Measurements from ENCODE around the gene FCN3. TPM values are rescaled to one million over a fixed set of nuclear protein-coding genes. Genes with fewer than 3 reads are reported as not detected.

The FCN3 gene
- total and polyA plus RNA-seq, 2 donors (not counting 3 experiments of a cell fraction or from before 2014, with no cell fraction given) = 0.15 TPM; not detected in 1

DNA sequence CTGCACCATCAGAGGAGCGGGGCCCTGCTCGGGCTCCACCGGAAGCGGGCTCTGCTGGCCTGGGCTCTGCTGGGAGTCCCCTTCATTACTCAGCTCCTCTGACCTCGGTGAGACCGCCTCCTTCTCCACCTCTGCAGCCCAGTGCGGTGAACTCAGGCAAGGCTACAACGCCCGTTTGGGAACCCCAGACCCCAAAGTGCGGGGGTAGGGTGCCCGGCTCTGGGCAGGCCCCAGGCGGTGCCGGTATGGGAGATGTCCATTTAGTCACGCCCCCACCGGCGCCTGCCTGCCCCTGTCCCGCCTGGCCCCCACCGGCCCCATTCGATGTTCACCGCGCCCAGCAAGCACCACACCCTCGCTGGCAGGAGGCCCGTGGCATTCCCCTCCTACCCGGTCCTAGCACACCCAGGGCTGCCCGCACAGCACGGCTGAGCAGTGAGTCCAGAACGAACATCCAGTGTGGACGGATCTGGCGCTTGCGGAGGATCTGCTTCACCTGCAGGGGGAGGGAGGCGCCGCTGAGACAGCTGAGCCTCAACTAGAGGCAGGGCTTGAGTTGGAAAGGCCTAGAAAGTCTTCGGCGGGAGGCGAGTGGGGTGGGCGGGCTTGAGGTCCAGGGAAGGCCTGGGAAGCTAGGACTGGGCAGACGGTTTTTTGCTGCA, 17.9 kb downstream of the FCN3 start:
- no peak for TF ChIP-seq POLR2AphosphoS5 (IDR thresholded peaks at IDR 0.05; ENCODE audit: insufficient read depth, low read depth, low read length)
- no peak for TF ChIP-seq GATA2 (IDR thresholded peaks at IDR 0.05; ENCODE audit: insufficient read depth, insufficient read length, low read depth, low read length)
- TF ChIP-seq POLR2A (IDR thresholded peaks at IDR 0.05; ENCODE audit: low read depth, low read length) = no peak
- TF ChIP-seq FOS (IDR thresholded peaks at IDR 0.05; ENCODE audit: borderline replicate concordance, insufficient read depth, low read length) = no peak
- no peak for TF ChIP-seq JUN (IDR thresholded peaks at IDR 0.05; ENCODE audit: borderline replicate concordance, insufficient read depth, insufficient read length, low read depth)
- no peak for TF ChIP-seq EZH2 (IDR thresholded peaks at IDR 0.05; ENCODE audit: borderline replicate concordance, low read depth, low read length, severe bottlenecking)
- TF ChIP-seq, protein P1, sequence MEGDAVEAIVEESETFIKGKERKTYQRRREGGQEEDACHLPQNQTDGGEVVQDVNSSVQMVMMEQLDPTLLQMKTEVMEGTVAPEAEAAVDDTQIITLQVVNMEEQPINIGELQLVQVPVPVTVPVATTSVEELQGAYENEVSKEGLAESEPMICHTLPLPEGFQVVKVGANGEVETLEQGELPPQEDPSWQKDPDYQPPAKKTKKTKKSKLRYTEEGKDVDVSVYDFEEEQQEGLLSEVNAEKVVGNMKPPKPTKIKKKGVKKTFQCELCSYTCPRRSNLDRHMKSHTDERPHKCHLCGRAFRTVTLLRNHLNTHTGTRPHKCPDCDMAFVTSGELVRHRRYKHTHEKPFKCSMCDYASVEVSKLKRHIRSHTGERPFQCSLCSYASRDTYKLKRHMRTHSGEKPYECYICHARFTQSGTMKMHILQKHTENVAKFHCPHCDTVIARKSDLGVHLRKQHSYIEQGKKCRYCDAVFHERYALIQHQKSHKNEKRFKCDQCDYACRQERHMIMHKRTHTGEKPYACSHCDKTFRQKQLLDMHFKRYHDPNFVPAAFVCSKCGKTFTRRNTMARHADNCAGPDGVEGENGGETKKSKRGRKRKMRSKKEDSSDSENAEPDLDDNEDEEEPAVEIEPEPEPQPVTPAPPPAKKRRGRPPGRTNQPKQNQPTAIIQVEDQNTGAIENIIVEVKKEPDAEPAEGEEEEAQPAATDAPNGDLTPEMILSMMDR (IDR thresholded peaks at IDR 0.05; ENCODE audit: extremely low read depth in 1 of 2, insufficient read depth in 1 of 2, low read depth in 1 of 2, low read length in 2 of 2) = no peak
- no peak for TF ChIP-seq MYC (IDR thresholded peaks at IDR 0.05; ENCODE audit: low read depth, low read length)
- TF ChIP-seq, protein P2, sequence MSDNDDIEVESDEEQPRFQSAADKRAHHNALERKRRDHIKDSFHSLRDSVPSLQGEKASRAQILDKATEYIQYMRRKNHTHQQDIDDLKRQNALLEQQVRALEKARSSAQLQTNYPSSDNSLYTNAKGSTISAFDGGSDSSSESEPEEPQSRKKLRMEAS (IDR thresholded peaks at IDR 0.05; ENCODE audit: insufficient read depth, insufficient read length) = no peak
- intact Hi-C loops (cut with micrococcal nuclease) (loop anchor here (1.0 kb wide), 4 partner anchors 9 to 250 kb away; no protein-coding TSS in a partner anchor), dilution Hi-C loops (cut with MboI; ENCODE audit: extremely low pct_ligation_motif_present, low sequenced_read_pairs) (no loop called here)
- H3K27ac ChIP-seq (ENCODE audit: insufficient read depth, low read depth, low read length) = no peak overlapping the region
- H3K4me2 ChIP-seq (ENCODE audit: insufficient read depth, low read length) = no peak overlapping the region
- no peak overlapping the region for H2AFZ ChIP-seq (ENCODE audit: low read depth, low read length)
- H4K20me1 ChIP-seq (replicated peaks; ENCODE audit: control insufficient read depth, extremely low read depth, insufficient read depth, low read length) = no peaks in the 10 kb centered on the region
- H3K27me3 ChIP-seq (ENCODE audit: control insufficient read depth in 2 of 2, insufficient read depth in 2 of 2, low read length in 2 of 2) = no peaks in the 10 kb centered on the region
- DNase-seq (ENCODE audit: low read depth, low spot score) (no peak), FAIRE-seq (no peak)
- BruUV-seq (replicated peaks) = no TSS peak
- peaks cover 0 to 2% of the 10 kb centered on the region in 2 experiments for H3K36me3 ChIP-seq (ENCODE audit: control insufficient read depth in 2 of 2, extremely low read depth in 1 of 2, insufficient read depth in 2 of 2, low read length in 2 of 2)
- no peaks in the 10 kb centered on the region for H3K4me1 ChIP-seq (ENCODE audit: control insufficient read depth, extremely low read depth, insufficient read depth, low read length)
- H3K9me3 ChIP-seq (replicated peaks; ENCODE audit: control insufficient read depth, insufficient read depth, low read length) = no peaks in the 10 kb centered on the region
- POLR2A ChIA-PET = no interaction called here
- no peaks in the 10 kb centered on the region for H3K9me1 ChIP-seq (replicated peaks; ENCODE audit: control insufficient read depth, extremely low read depth, insufficient read depth, low read length)
- no peaks in the 10 kb centered on the region for H3K79me2 ChIP-seq (ENCODE audit: control insufficient read depth, insufficient read depth, low read length)
- no peak overlapping the region for H3K4me3 ChIP-seq (replicated peaks in 1 of 3; ENCODE audit: insufficient read depth in 1 of 3, low read depth in 1 of 3, low read length in 3 of 3)
- H3K9ac ChIP-seq (replicated peaks; ENCODE audit: extremely low read depth, insufficient read depth, low read length) = no peak overlapping the region
- CTCF ChIA-PET = interaction anchor here (0.8 to 5.5 kb wide), 19 partner anchors 7 to 306 kb away, joined by 3 to 54 read pairs (median 8); partner anchors contain the start of genes CD164L2, GPR3, MAP3K6 and SYTL1
